ENCODE data around the gene OSM.

- TF ChIP-seq CTCF (conservative IDR thresholded peaks at IDR 0.05; ENCODE audit: low read depth, low read length) (no peak), EZH2phosphoT487 (IDR thresholded peaks at IDR 0.05; ENCODE audit: borderline replicate concordance, low read length) (no peak)
These were observed 44.5 kb upstream of the OSM start for GRCh38 chr22:30310881-30311771.
